ENCODE results near the gene ENSA.

DNA sequence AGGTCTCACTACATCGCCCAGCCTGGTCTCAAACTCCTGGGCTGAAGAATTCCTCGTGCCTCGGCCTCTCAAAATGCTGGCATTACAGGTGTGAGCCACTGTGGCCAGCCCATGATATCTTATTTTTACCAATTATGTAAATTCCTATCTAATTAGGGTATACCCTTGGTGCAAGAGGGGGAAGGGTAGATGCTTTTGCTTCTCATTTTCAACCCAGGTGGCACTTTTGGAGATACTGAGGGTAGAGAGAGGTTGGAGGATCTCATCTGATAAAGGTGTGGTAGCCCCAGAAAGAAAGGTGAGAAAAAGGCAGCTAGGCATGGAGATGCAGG, 17.4 kb downstream of the ENSA start:
- TF ChIP-seq, protein P1, sequence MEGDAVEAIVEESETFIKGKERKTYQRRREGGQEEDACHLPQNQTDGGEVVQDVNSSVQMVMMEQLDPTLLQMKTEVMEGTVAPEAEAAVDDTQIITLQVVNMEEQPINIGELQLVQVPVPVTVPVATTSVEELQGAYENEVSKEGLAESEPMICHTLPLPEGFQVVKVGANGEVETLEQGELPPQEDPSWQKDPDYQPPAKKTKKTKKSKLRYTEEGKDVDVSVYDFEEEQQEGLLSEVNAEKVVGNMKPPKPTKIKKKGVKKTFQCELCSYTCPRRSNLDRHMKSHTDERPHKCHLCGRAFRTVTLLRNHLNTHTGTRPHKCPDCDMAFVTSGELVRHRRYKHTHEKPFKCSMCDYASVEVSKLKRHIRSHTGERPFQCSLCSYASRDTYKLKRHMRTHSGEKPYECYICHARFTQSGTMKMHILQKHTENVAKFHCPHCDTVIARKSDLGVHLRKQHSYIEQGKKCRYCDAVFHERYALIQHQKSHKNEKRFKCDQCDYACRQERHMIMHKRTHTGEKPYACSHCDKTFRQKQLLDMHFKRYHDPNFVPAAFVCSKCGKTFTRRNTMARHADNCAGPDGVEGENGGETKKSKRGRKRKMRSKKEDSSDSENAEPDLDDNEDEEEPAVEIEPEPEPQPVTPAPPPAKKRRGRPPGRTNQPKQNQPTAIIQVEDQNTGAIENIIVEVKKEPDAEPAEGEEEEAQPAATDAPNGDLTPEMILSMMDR (conservative IDR thresholded peaks at IDR 0.05; ENCODE audit: low read depth, low read length) = no peak
- no peak for TF ChIP-seq EZH2 (IDR thresholded peaks at IDR 0.05; ENCODE audit: low read length, unreplicated experiment)
- no peak for TF ChIP-seq EZH2phosphoT487 (IDR thresholded peaks at IDR 0.05; ENCODE audit: borderline replicate concordance, low read length)
